Left lung (tissue), 10 donors: ENCODE data around the gene OR52E4. TPM values are rescaled to one million over a fixed set of nuclear protein-coding genes. Genes with fewer than 3 reads are reported as not detected.

Experiments used
- ATAC-seq: fragments of 200-7000 bp; cut with Tn5 transposase; one replicate; pipeline ENCODE4 v1.9.1; 2020; ENCODE audit warnings: moderate library complexity
- DNase-seq, 4 donors: peaks; one replicate each; pipeline ENCODE4 v3.0.0-alpha.2; 2013 to 2020
- H3K27ac ChIP-seq, 2 donors: fragments of 200-600 bp; sonication (generic) in 1 of 2; one replicate each; pipeline versions ENCODE4 v1.5.0 to v1.8.0; 2020 to 2021
- H3K27me3 ChIP-seq, 2 donors: fragments of 200-600 bp; sonication (generic) in 1 of 2; one replicate each; pipeline versions ENCODE4 v1.5.0 to v1.8.0; 2020 to 2021
- H3K36me3 ChIP-seq, 2 donors: fragments of 200-600 bp; sonication (generic) in 1 of 2; one replicate each; pipeline versions ENCODE4 v1.5.0 to v1.8.0; 2020 to 2021
- H3K4me1 ChIP-seq, 2 donors: fragments of 200-600 bp; one replicate each; pipeline ENCODE4 v1.8.0; 2021
- H3K4me3 ChIP-seq, 2 donors: fragments of 200-600 bp; sonication (generic) in 1 of 2; one replicate each; pipeline versions ENCODE4 v1.5.0 to v1.8.0; 2020 to 2021; ENCODE audit warnings: mild to moderate bottlenecking in 1 of 2
- H3K9me3 ChIP-seq, 2 donors: fragments of 200-600 bp; sonication (generic) in 1 of 2; one replicate each; pipeline versions ENCODE4 v1.5.0 to v1.8.0; 2020 to 2021
- intact Hi-C, 2 donors: fragments of 100-400 bp; cut with DNase I; formaldehyde crosslinking; loops; one replicate each; pipeline versions ENCODE4 v1.11.2 to v1.14.2; 2022
- polyA plus RNA-seq, 6 donors: library from polyadenylated mRNA; unstranded; fragments of 120-200 nt; gene quantifications; one replicate each; pipeline ENCODE4 v1.2.1, GENCODE V29; 2013; ENCODE audit not compliant: insufficient read length in 6 of 6
- total RNA-seq, 2 donors: library from RNA; stranded (reverse); fragmentation: NEBNext Ultra II Directional; extraction: Animal tissue kit (Norgen Biotek cat#: 25700); gene quantifications; one replicate each; pipeline ENCODE4 v1.2.1, GENCODE V29; 2021
- TF ChIP-seq, protein P1 (sequence below), 2 donors: fragments of 200-600 bp; sonication (generic) in 1 of 2; IDR thresholded peaks; one replicate each; pipeline versions ENCODE4 v1.5.0 to v1.8.0; 2021; ENCODE audit warnings: antibody characterized with exemption in 2 of 2
- donor health status: DM: no; HTN: yes; CAD: no.
- donor health status: DM: no; HTN: no; CAD: no.

Gene OR52E4
- total and polyA plus RNA-seq, 8 donors, result not detected

- no peak for DNase-seq
- intact Hi-C loops, result no loop called here
- Histone ChIP-seq H3K36me3 (no peaks in the 10 kb centered on the region), H3K27me3 (no peaks in the 10 kb centered on the region), H3K9me3 (peaks cover 0 to 45% of the 10 kb centered on the region in 2 donors), H3K4me3 (no peak overlapping the region), H3K27ac (no peak overlapping the region), H3K4me1 (no peaks in the 10 kb centered on the region)
- TF ChIP-seq, protein P1, sequence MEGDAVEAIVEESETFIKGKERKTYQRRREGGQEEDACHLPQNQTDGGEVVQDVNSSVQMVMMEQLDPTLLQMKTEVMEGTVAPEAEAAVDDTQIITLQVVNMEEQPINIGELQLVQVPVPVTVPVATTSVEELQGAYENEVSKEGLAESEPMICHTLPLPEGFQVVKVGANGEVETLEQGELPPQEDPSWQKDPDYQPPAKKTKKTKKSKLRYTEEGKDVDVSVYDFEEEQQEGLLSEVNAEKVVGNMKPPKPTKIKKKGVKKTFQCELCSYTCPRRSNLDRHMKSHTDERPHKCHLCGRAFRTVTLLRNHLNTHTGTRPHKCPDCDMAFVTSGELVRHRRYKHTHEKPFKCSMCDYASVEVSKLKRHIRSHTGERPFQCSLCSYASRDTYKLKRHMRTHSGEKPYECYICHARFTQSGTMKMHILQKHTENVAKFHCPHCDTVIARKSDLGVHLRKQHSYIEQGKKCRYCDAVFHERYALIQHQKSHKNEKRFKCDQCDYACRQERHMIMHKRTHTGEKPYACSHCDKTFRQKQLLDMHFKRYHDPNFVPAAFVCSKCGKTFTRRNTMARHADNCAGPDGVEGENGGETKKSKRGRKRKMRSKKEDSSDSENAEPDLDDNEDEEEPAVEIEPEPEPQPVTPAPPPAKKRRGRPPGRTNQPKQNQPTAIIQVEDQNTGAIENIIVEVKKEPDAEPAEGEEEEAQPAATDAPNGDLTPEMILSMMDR (IDR thresholded peaks at IDR 0.05), result no peak
- ATAC-seq, result no peak
These were observed 50.6 kb downstream of the OR52E4 start for GRCh38 chr11:5931061-5931460.

DNA sequence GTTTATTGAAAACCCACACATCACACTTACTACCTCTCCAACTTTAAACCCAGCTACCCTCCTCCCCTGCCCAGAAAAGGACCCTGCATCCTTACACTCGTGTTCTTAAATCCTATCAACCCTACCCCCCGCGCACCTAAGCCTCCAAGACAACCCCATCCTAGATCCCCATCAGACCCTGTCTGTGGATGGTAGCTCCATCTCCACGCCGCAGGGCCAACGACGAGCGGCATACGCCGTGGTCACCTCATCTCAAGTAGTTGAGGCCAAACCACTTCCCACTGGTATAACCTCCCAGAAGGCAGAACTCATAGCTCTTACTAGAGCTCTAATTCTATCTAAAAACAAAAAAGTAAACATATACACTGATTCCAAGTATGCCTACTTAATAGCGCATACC, 52.2 kb downstream of the OR52E4 start:
- no peak overlapping the region for H3K4me3 ChIP-seq
- no peaks in the 10 kb centered on the region for H3K27me3 ChIP-seq
- ATAC-seq (no peak), DNase-seq (no peak)
- TF ChIP-seq, protein P1 (IDR thresholded peaks at IDR 0.05), result no peak
- peaks cover 0 to 55% of the 10 kb centered on the region in 2 donors for H3K9me3 ChIP-seq
- H3K27ac ChIP-seq, result no peak overlapping the region
- no peaks in the 10 kb centered on the region for H3K4me1 ChIP-seq
- intact Hi-C loops, result no loop called here
- H3K36me3 ChIP-seq, result no peaks in the 10 kb centered on the region

DNA sequence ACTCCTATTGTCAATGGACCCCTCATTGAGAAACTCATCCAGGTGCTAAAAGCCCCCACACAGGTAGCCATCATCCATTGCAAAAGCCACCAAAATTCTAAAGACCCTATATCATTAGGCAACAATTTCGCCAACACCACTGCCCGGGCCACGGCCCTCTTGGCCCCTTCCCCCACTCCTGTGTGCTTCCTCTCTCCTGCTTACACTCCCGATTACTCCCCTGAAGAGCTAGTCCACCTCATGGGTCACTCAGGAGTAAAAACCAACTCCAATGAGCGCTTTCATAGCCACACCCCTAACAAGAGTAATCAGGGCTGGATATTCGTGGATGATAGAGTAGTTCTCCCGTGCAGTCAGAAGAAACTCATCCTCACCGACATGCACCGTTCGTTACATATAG, 52.7 kb downstream of the OR52E4 start:
- Histone ChIP-seq H3K4me3 (no peak overlapping the region), H3K27me3 (no peaks in the 10 kb centered on the region), H3K27ac (no peak overlapping the region), H3K4me1 (no peaks in the 10 kb centered on the region), H3K36me3 (no peaks in the 10 kb centered on the region), H3K9me3 (peaks cover 0 to 52% of the 10 kb centered on the region in 2 donors)
- TF ChIP-seq, protein P1 (IDR thresholded peaks at IDR 0.05), result no peak
- DNase-seq (no peak), ATAC-seq (no peak)
- intact Hi-C loops, result no loop called here

Other genes with a start within 250 kb of the OR52E4 start
- 10 to 100 TPM; 42.6 to 50.6 TPM for gene TRIM5, start 195.6 kb upstream of the OR52E4 start, total RNA-seq
- gene TRIM5, start 195.6 kb upstream of the OR52E4 start, polyA plus RNA-seq, result 10 to 100 TPM; 54.5 to 65.4 (median 59.8) TPM
- gene TRIM22, start 190.8 kb upstream of the OR52E4 start, total RNA-seq, result 100 to 1,000 TPM; 122 to 137 TPM
- gene TRIM22, start 190.8 kb upstream of the OR52E4 start, polyA plus RNA-seq, result 10 to 100 TPM; 23.1 to 28.3 (median 26.9) TPM
- gene OR56B1, start 144.2 kb upstream of the OR52E4 start, total RNA-seq, result not detected
- not detected for gene OR56B1, start 144.2 kb upstream of the OR52E4 start, polyA plus RNA-seq
- gene OR52N4, start 126.4 kb upstream of the OR52E4 start, total RNA-seq, result under 1 TPM in 1 of 2 donors, not detected in 1; 0.37 TPM
- under 1 TPM in 1 of 6 donors, not detected in 5; 0.18 TPM for gene OR52N4, start 126.4 kb upstream of the OR52E4 start, polyA plus RNA-seq
- gene OR52N5, start 97.3 kb upstream of the OR52E4 start, total RNA-seq, result not detected
- gene OR52N5, start 97.3 kb upstream of the OR52E4 start, polyA plus RNA-seq, result not detected
- not detected for gene OR52N1, start 89.4 kb upstream of the OR52E4 start, total RNA-seq
- gene OR52N1, start 89.4 kb upstream of the OR52E4 start, polyA plus RNA-seq, result not detected
- not detected for gene OR52N2, start 71.7 kb upstream of the OR52E4 start, total RNA-seq
- gene OR52N2, start 71.7 kb upstream of the OR52E4 start, polyA plus RNA-seq, result under 1 TPM in 2 of 6 donors, not detected in 4; 0.16 to 0.18 TPM
- not detected for gene OR52E6, start 38.7 kb upstream of the OR52E4 start, total RNA-seq
- gene OR52E6, start 38.7 kb upstream of the OR52E4 start, polyA plus RNA-seq, result not detected
- not detected for gene OR52E8, start 22.9 kb upstream of the OR52E4 start, total RNA-seq
- gene OR52E8, start 22.9 kb upstream of the OR52E4 start, polyA plus RNA-seq, result not detected
- gene OR52E5, start 12.6 kb downstream of the OR52E4 start, total RNA-seq, result not detected
- gene OR52E5, start 12.6 kb downstream of the OR52E4 start, polyA plus RNA-seq, result not detected
- gene OR56A3, start 61.6 kb downstream of the OR52E4 start, total RNA-seq, result not detected
- gene OR56A3, start 61.6 kb downstream of the OR52E4 start, polyA plus RNA-seq, result not detected
- gene OR56A5, start 87.9 kb downstream of the OR52E4 start, total RNA-seq, result not detected
- not detected for gene OR56A5, start 87.9 kb downstream of the OR52E4 start, polyA plus RNA-seq
- gene OR52L1, start 106.4 kb downstream of the OR52E4 start, total RNA-seq, result not detected
- not detected for gene OR52L1, start 106.4 kb downstream of the OR52E4 start, polyA plus RNA-seq
- not detected for gene OR56A4, start 126.3 kb downstream of the OR52E4 start, total RNA-seq
- under 1 TPM in 5 of 6 donors, not detected in 1; 0.04 to 0.09 (median 0.06) TPM for gene OR56A4, start 126.3 kb downstream of the OR52E4 start, polyA plus RNA-seq
- under 1 TPM in 1 of 2 donors, not detected in 1; 0.03 TPM for gene OR56A1, start 150.1 kb downstream of the OR52E4 start, total RNA-seq
- gene OR56A1, start 150.1 kb downstream of the OR52E4 start, polyA plus RNA-seq, result not detected
- not detected for gene OR56B4, start 227.1 kb downstream of the OR52E4 start, total RNA-seq
- under 1 TPM in 4 of 6 donors, not detected in 2; 0.13 to 0.20 (median 0.18) TPM for gene OR56B4, start 227.1 kb downstream of the OR52E4 start, polyA plus RNA-seq